GM12878 (cell line): ENCODE measurements around the gene CDR2L. TPM values are rescaled to one million over a fixed set of nuclear protein-coding genes. Genes with fewer than 3 reads are reported as not detected.

Experiments used
- ATAC-seq: fragments of 200-7000 bp; cut with Tn5 transposase; 3 replicates; pipeline ENCODE4 v1.9.1; 2020; ENCODE audit warnings: mild to moderate bottlenecking, moderate library complexity
- BruUV-seq: library from RNA; stranded (reverse); fragments of 400-500 nt; replicated peaks from 2 replicates; lab custom pipeline; 2021; lab: Mats Ljungman, UMichigan
- CTCF ChIA-PET: fragments of 300-600 bp; sonication (Branson Sonifier 250); formaldehyde crosslinking; extraction: SDS; loops from one replicate; lab custom pipeline; 2021; ENCODE audit warnings: inconsistent platforms; lab: Yijun Ruan, JAX
- POLR2A ChIA-PET: fragments of 350-600 bp; formaldehyde crosslinking; extraction: SDS; loops from one replicate; lab custom pipeline; 2021; ENCODE audit warnings: inconsistent platforms; lab: Charles Lee
- RAD21 ChIA-PET: fragments of 300-600 bp; sonication (Branson Sonifier 250); formaldehyde crosslinking; loops from one replicate; lab custom pipeline; 2023; ENCODE audit warnings: antibody characterized with exemption; ENCODE audit not compliant: unreplicated experiment; lab: Charles Lee
- SMC1A ChIA-PET: fragments of 300-600 bp; sonication (Branson Sonifier 250); formaldehyde crosslinking; loops from one replicate; lab custom pipeline; 2023; ENCODE audit not compliant: unreplicated experiment, uncharacterized antibody; lab: Charles Lee
- DNase-seq: peaks from one replicate; pipeline ENCODE4 v3.0.0-alpha.2; 2011; ENCODE audit warnings: low read depth, low spot score
- FAIRE-seq: peaks from 3 replicates; lab custom pipeline; 2011; peaks lifted over from hg19 to GRCh38; lab: Jason Lieb, UNC
- H2AFZ ChIP-seq: 2 replicates; pipeline ENCODE4 v1.6.0; 2011; ENCODE audit warnings: low read depth, low read length, control low read depth; ENCODE audit not compliant: control insufficient read depth
- H3K27ac ChIP-seq: 2 replicates; pipeline ENCODE4 v1.5.1; 2011; ENCODE audit warnings: control low read depth; ENCODE audit not compliant: control insufficient read depth, insufficient read depth
- H3K27me3 ChIP-seq, 2 experiments: replicated peaks in 1 of 2; 2 replicates each; pipeline versions ENCODE4 v1.6.0 to v1.6.1; 2011; ENCODE audit warnings: low read length in 1 of 2; ENCODE audit not compliant: control insufficient read depth in 2 of 2, insufficient read depth in 2 of 2
- H3K36me3 ChIP-seq, 2 experiments: 2 replicates each; pipeline ENCODE4 v1.5.1; 2011; ENCODE audit warnings: low read length in 1 of 2; ENCODE audit not compliant: control insufficient read depth in 2 of 2, insufficient read depth in 2 of 2
- H3K4me1 ChIP-seq: 2 replicates; pipeline ENCODE4 v1.6.1; 2011; ENCODE audit warnings: mild to moderate bottlenecking, low read length, moderate library complexity, mixed read lengths; ENCODE audit not compliant: control insufficient read depth, insufficient read depth
- H3K4me2 ChIP-seq: 2 replicates; pipeline ENCODE4 v1.6.0; 2011; ENCODE audit warnings: control low read depth; ENCODE audit not compliant: control insufficient read depth, insufficient read depth
- H3K4me3 ChIP-seq: fragments of 200-600 bp; sonication (generic); 2 replicates; pipeline ENCODE4 v1.5.1; 2016
- H3K79me2 ChIP-seq: 2 replicates; pipeline ENCODE4 v1.6.0; 2011; ENCODE audit warnings: low read length; ENCODE audit not compliant: control insufficient read depth, insufficient read depth
- H3K9ac ChIP-seq: 2 replicates; pipeline ENCODE4 v1.8.0; 2011; ENCODE audit warnings: low read length, control low read depth, mixed read lengths; ENCODE audit not compliant: control insufficient read depth, insufficient read depth
- H3K9me3 ChIP-seq: replicated peaks from 3 replicates; pipeline ENCODE4 v1.5.1; 2011; ENCODE audit warnings: mild to moderate bottlenecking, low read length; ENCODE audit not compliant: control insufficient read depth, insufficient read depth
- H4K20me1 ChIP-seq: 2 replicates; pipeline ENCODE4 v1.6.0; 2011; ENCODE audit not compliant: control insufficient read depth, insufficient read depth
- EP300 ChIP-seq, 2 experiments: fragments of 150-350 bp in 1 of 2; IDR thresholded peaks; 2 replicates each; pipeline ENCODE4 v1.6.1; 2011 to 2012; ENCODE audit warnings: low read depth in 2 of 2, low read length in 2 of 2, borderline replicate concordance in 1 of 2, improper control_type of control experiment in 1 of 2, inconsistent platforms in 1 of 2; ENCODE audit not compliant: control insufficient read depth in 1 of 2
- FOXK2 ChIP-seq: fragments of 450-650 bp; IDR thresholded peaks from 2 replicates; pipeline ENCODE4 v1.6.1; 2017; ENCODE audit warnings: mild to moderate bottlenecking, moderate library complexity
- MEF2B ChIP-seq: fragments of 450-650 bp; IDR thresholded peaks from 2 replicates; pipeline ENCODE4 v1.6.1; 2018; ENCODE audit warnings: mild to moderate bottlenecking, moderate library complexity; ENCODE audit not compliant: partially characterized antibody, poor library complexity, severe bottlenecking
- MLLT1 ChIP-seq: fragments of 450-650 bp; IDR thresholded peaks from 2 replicates; pipeline ENCODE4 v1.6.1; 2016; ENCODE audit warnings: mild to moderate bottlenecking
- POLR2A ChIP-seq: IDR thresholded peaks from 2 replicates; pipeline ENCODE4 v1.6.1; 2011; ENCODE audit warnings: low read depth, mild to moderate bottlenecking, low read length
- RCOR1 ChIP-seq: conservative IDR thresholded peaks from 2 replicates; pipeline ENCODE4 v1.6.1; 2012; ENCODE audit warnings: low read depth, low read length, improper control_type of control experiment
- YBX1 ChIP-seq: fragments of 450-650 bp; IDR thresholded peaks from 2 replicates; pipeline ENCODE4 v1.6.1; 2016; ENCODE audit warnings: antibody characterized with exemption
- ZBED1 ChIP-seq: IDR thresholded peaks from 2 replicates; pipeline ENCODE4 v1.6.1; 2016; ENCODE audit warnings: borderline replicate concordance
- WGBS: methylation state at CpG from one replicate; pipeline ENCODE4 v1.1.6; 2016; ENCODE audit warnings: low lambda C conversion rate; ENCODE audit not compliant: insufficient replicate concordance, insufficient coverage; ENCODE audit errors: missing lambda C conversion rate; 5-methylcytosine and 5-hydroxymethylcytosine counted together
- in situ Hi-C: fragments of 300-500 bp; cut with MboI; formaldehyde crosslinking; loops from 9 replicates; pipeline ENCODE4 v1.14.3; 2018; ENCODE audit warnings: mixed read lengths
- intact Hi-C: fragments of 100-400 bp; cut with micrococcal nuclease; formaldehyde crosslinking; loops from one replicate; pipeline ENCODE4 v1.14.2; 2022; ENCODE audit not compliant: unreplicated experiment
- polyA plus RNA-seq, 11 experiments: library from polyadenylated mRNA; depleted of rRNA in 4 of 11; unstranded in 6 of 11; stranded (reverse) in 5 of 11; fragments of >200 nt; fragmentation: Nextera tagmentation in 4 of 11; fragmentation: Illumina TruSeq in 1 of 11; extraction: Ambion mirVana in 4 of 11; extraction: Trizol in 1 of 11; gene quantifications; 1 replicate in 1 of 11; 2 replicates in 10 of 11; pipeline versions ENCODE4 v1.2.1 to v1.2.3, GENCODE V29; 2011 to 2016; ENCODE audit warnings: inconsistent platforms in 2 of 11, missing spikeins in 2 of 11, low read depth in 1 of 11
- total RNA-seq, 4 experiments: library from RNA; depleted of rRNA in 3 of 4; stranded (reverse); fragments of >200 nt in 3 of 4; fragmentation: Illumina TruSeq in 1 of 4; extraction: Trizol in 1 of 4; gene quantifications; 2 replicates each; pipeline versions ENCODE4 v1.2.1 to v1.2.3, GENCODE V29; 2013 to 2021

The CDR2L gene
- total and polyA plus RNA-seq, 10 of the 15 experiments (the other 5 are each of a cell fraction or from before 2014, with no cell fraction given), result 0.03 to 0.18 (median 0.04) TPM; not detected in 6

- SMC1A ChIA-PET, result interaction anchor here (0.7 to 4.8 kb wide), 14 partner anchors 12 to 400 kb away, joined by 3 to 23 read pairs (median 4); partner anchors contain the start of gene NT5C
- Histone ChIP-seq H3K27ac (peak overlapping the region; percentile 67), H3K79me2 (peaks cover 14% of the 10 kb centered on the region), H3K4me1 (peaks cover 8% of the 10 kb centered on the region), H3K27me3 (no peaks in the 10 kb centered on the region; a peak in 1 of 4 replicates), H4K20me1 (no peaks in the 10 kb centered on the region), H3K9me3 (no peaks in the 10 kb centered on the region), H3K36me3 (no peaks in the 10 kb centered on the region), H3K4me3 (peak overlapping the region; percentile 94; the same call in 1 of the 2 replicates), H2AFZ (peak overlapping the region; percentile 92), H3K4me2 (peak overlapping the region; percentile 84), H3K9ac (peak overlapping the region; percentile 89)
- BruUV-seq, result TSS peak; percentile 73
- FAIRE-seq, result no peak
- ATAC-seq, result no peak
- DNase-seq, result no peak
- TF ChIP-seq EP300 (IDR thresholded peaks at IDR 0.05; ENCODE audit: borderline replicate concordance in 1 of 2, control insufficient read depth in 1 of 2, low read depth in 2 of 2, low read length in 2 of 2) (no peak), POLR2A (no peak), MLLT1 (no peak), ZBED1 (no peak), FOXK2 (no peak), MEF2B (no peak), RCOR1 (no peak), YBX1 (no peak)
- POLR2A ChIA-PET, result interaction anchor here (0.6 to 3.5 kb wide), 13 partner anchors 15 to 1841 kb away, joined by 3 to 11 read pairs (median 4); partner anchors contain the start of genes CDR2L and FDXR
- intact Hi-C loops (no loop called here), in situ Hi-C loops (no loop called here)
- RAD21 ChIA-PET, result interaction anchor here (0.5 to 5.4 kb wide), 9 partner anchors 20 to 277 kb away, joined by 3 to 35 read pairs (median 4); partner anchors contain the start of genes MIF4GD, SLC16A5 and SLC25A19
- WGBS, result 84% methylated on average over 5 of the region's 5 CpGs
- CTCF ChIA-PET, result interaction anchor here (0.5 to 3.9 kb wide), 24 partner anchors 10 to 809 kb away, joined by 3 to 64 read pairs (median 4); partner anchors contain the start of genes MIF4GD and SLC16A5
Measured at GRCh38 chr17:75012096-75012345, 24.6 kb downstream of the CDR2L start.
